SK-N-SH (cell line): ENCODE measurements around the gene ERN1. TPM values are rescaled to one million over a fixed set of nuclear protein-coding genes. Genes with fewer than 3 reads are reported as not detected.

Experiments
- CTCF ChIA-PET: fragments of 300-600, 350-600 bp; formaldehyde crosslinking; extraction: SDS; loops from one replicate; lab custom pipeline; 2021; lab: Yijun Ruan, JAX
- POLR2A ChIA-PET: fragments of 350-600 bp; sonication (Branson Sonifier 250); formaldehyde crosslinking; extraction: SDS; loops from one replicate; lab custom pipeline; 2020; ENCODE audit warnings: antibody characterized with exemption, inconsistent platforms; lab: Yijun Ruan, JAX
- DNase-seq: peaks from one replicate; pipeline ENCODE4 v3.0.0; 2012
- H2AFZ ChIP-seq: fragments of 200-600 bp; sonication (generic); 2 replicates; pipeline ENCODE4 v1.8.1; 2016; ENCODE audit warnings: antibody characterized with exemption, mild to moderate bottlenecking, low read depth
- H3F3A ChIP-seq: fragments of 200-600 bp; sonication (generic); replicated peaks from 2 replicates; pipeline ENCODE3; 2016; ENCODE audit warnings: antibody characterized with exemption, mild to moderate bottlenecking; ENCODE audit not compliant: insufficient read depth
- H3K27ac ChIP-seq, 2 experiments: fragments of 200-500 bp in 1 of 2; fragments of 200-600 bp in 1 of 2; sonication (Bioruptor generic) in 1 of 2; sonication (generic), shearing (Covaris generic) in 1 of 2; 2 replicates each; pipeline versions ENCODE4 v1.5.1 to v1.6.1; 2014 to 2016; ENCODE audit warnings: low read depth in 2 of 2, inconsistent platforms in 1 of 2, low read length in 1 of 2, mild to moderate bottlenecking in 1 of 2, mixed read lengths in 1 of 2
- H3K27me3 ChIP-seq: fragments of 200-600 bp; sonication (generic), shearing (Covaris generic); 2 replicates; pipeline ENCODE4 v1.6.1; 2016; ENCODE audit warnings: mixed run types; ENCODE audit not compliant: insufficient read depth
- H3K36me3 ChIP-seq, 2 experiments: fragments of 200-500 bp in 1 of 2; fragments of 200-600 bp in 1 of 2; sonication (Bioruptor generic) in 1 of 2; sonication (generic) in 1 of 2; replicated peaks in 1 of 2; 2 replicates each; pipeline versions ENCODE3 to v1.5.1; 2014 to 2016; ENCODE audit warnings: low read length in 1 of 2, mild to moderate bottlenecking in 1 of 2; ENCODE audit not compliant: insufficient read depth in 2 of 2, control insufficient read depth in 1 of 2
- H3K4me1 ChIP-seq, 2 experiments: fragments of 200-500 bp in 1 of 2; fragments of 200-600 bp in 1 of 2; sonication (Bioruptor generic) in 1 of 2; sonication (generic), shearing (Covaris generic) in 1 of 2; 2 replicates each; pipeline versions ENCODE4 v1.5.1 to v1.6.1; 2014 to 2016; ENCODE audit warnings: low read depth in 1 of 2, low read length in 1 of 2, mixed run types in 1 of 2; ENCODE audit not compliant: insufficient read depth in 2 of 2, control insufficient read depth in 1 of 2
- H3K4me2 ChIP-seq: fragments of 200-600 bp; sonication (generic), shearing (Covaris generic); 2 replicates; pipeline ENCODE4 v1.6.1; 2017; ENCODE audit warnings: mixed run types
- H3K4me3 ChIP-seq, 2 experiments: fragments of 200-500 bp in 1 of 2; fragments of 200-600 bp in 1 of 2; sonication (Bioruptor generic) in 1 of 2; sonication (generic), shearing (Covaris generic) in 1 of 2; 2 replicates each; pipeline versions ENCODE4 v1.5.1 to v1.8.1; 2014 to 2016; ENCODE audit warnings: low read depth in 2 of 2, inconsistent platforms in 1 of 2, low read length in 1 of 2, mild to moderate bottlenecking in 1 of 2, mixed read lengths in 1 of 2, moderate library complexity in 1 of 2
- H3K79me2 ChIP-seq: fragments of 200-600 bp; sonication (generic); 2 replicates; pipeline ENCODE4 v1.8.1; 2017; ENCODE audit warnings: mild to moderate bottlenecking; ENCODE audit not compliant: insufficient read depth
- H3K9ac ChIP-seq: fragments of 200-600 bp; sonication (generic); 2 replicates; pipeline ENCODE4 v1.6.1; 2017; ENCODE audit warnings: mixed run types
- H3K9me2 ChIP-seq: fragments of 200-600 bp; sonication (generic); 2 replicates; pipeline ENCODE4 v1.6.1; 2017; ENCODE audit warnings: mixed run types
- H3K9me3 ChIP-seq: fragments of 200-600 bp; sonication (generic); 2 replicates; pipeline ENCODE4 v1.6.1; 2017; ENCODE audit warnings: mixed run types, mild to moderate bottlenecking, moderate library complexity
- H4K20me1 ChIP-seq: fragments of 200-600 bp; sonication (generic); 2 replicates; pipeline ENCODE4 v1.6.1; 2017; ENCODE audit warnings: mild to moderate bottlenecking, mixed run types; ENCODE audit not compliant: insufficient read depth
- CHD2 ChIP-seq: fragments of 150-350 bp; IDR thresholded peaks from 2 replicates; pipeline ENCODE4 v1.6.1; 2018; ENCODE audit warnings: low read length; ENCODE audit not compliant: partially characterized antibody
- EP300 ChIP-seq, 2 experiments: IDR thresholded peaks; 2 replicates each; pipeline versions ENCODE4 v1.4.0 to v1.6.1; 2012; ENCODE audit warnings: borderline replicate concordance in 1 of 2, low read depth in 1 of 2, low read length in 1 of 2
- EZH2phosphoT487 ChIP-seq: fragments of 200-600 bp; sonication (generic); IDR thresholded peaks from 2 replicates; pipeline ENCODE4 v1.6.1; 2017; ENCODE audit warnings: low read depth, mixed run types, mild to moderate bottlenecking, antibody characterized with exemption, moderate library complexity, borderline replicate concordance
- GATA2 ChIP-seq: sonication (generic); formaldehyde crosslinking; IDR thresholded peaks from 2 replicates; pipeline ENCODE4 v1.5.0; 2020; ENCODE audit warnings: mild to moderate bottlenecking, missing genetic modification reagents
- MEF2A ChIP-seq: IDR thresholded peaks from 2 replicates; pipeline ENCODE4 v1.4.0; 2012; ENCODE audit warnings: low read depth, borderline replicate concordance
- MXI1 ChIP-seq: IDR thresholded peaks from 2 replicates; pipeline ENCODE4 v1.6.1; 2012; ENCODE audit warnings: mild to moderate bottlenecking, low read depth, low read length, improper control_type of control experiment
- NRF1 ChIP-seq: IDR thresholded peaks from 2 replicates; pipeline ENCODE4 v1.6.1; 2012; ENCODE audit warnings: low read depth, mild to moderate bottlenecking, low read length
- PBX3 ChIP-seq: IDR thresholded peaks from 2 replicates; pipeline ENCODE4; 2012
- POLR2AphosphoS5 ChIP-seq: IDR thresholded peaks from 2 replicates; pipeline ENCODE4 v1.6.1; 2012; ENCODE audit warnings: low read depth, low read length
- RCOR1 ChIP-seq: fragments of 150-350 bp; IDR thresholded peaks from 2 replicates; pipeline ENCODE4 v1.6.1; 2017; ENCODE audit warnings: antibody characterized with exemption, low read length
- RFX5 ChIP-seq: IDR thresholded peaks from 2 replicates; pipeline ENCODE4 v1.6.1; 2012; ENCODE audit warnings: mild to moderate bottlenecking, improper control_type of control experiment, low read length
- RXRA ChIP-seq: IDR thresholded peaks from 2 replicates; pipeline ENCODE4 v1.4.0; 2012; ENCODE audit warnings: low read depth, mild to moderate bottlenecking, borderline replicate concordance
- SMC3 ChIP-seq: IDR thresholded peaks from 2 replicates; pipeline ENCODE4 v1.6.1; 2012; ENCODE audit warnings: low read depth, low read length, improper control_type of control experiment
- TAF1 ChIP-seq: IDR thresholded peaks from 2 replicates; pipeline ENCODE4 v1.6.1; 2012; ENCODE audit warnings: low read depth, mild to moderate bottlenecking, low read length, moderate library complexity, borderline replicate concordance
- TCF12 ChIP-seq: IDR thresholded peaks from 2 replicates; pipeline ENCODE4 v1.4.0; 2012
- TEAD4 ChIP-seq: IDR thresholded peaks from 2 replicates; pipeline ENCODE4 v1.4.0; 2012; ENCODE audit warnings: mild to moderate bottlenecking, borderline replicate concordance; ENCODE audit not compliant: insufficient read depth
- ZBTB33 ChIP-seq: IDR thresholded peaks from 2 replicates; pipeline ENCODE4 v1.4.0; 2012; ENCODE audit warnings: low read depth, borderline replicate concordance
- WGBS: methylation state at CpG from one replicate; pipeline ENCODE4 v1.1.6; 2017; ENCODE audit warnings: low lambda C conversion rate; 5-methylcytosine and 5-hydroxymethylcytosine counted together
- polyA plus RNA-seq, 3 experiments: library from polyadenylated mRNA; depleted of rRNA; stranded (reverse); fragments of >200 nt; gene quantifications; 2 replicates each; pipeline ENCODE4 v1.2.3, GENCODE V29; 2012
- TF ChIP-seq, protein P1 (sequence below): IDR thresholded peaks from 2 replicates; pipeline ENCODE4 v1.6.1; 2012; ENCODE audit warnings: mild to moderate bottlenecking, low read depth, low read length, moderate library complexity
- TF ChIP-seq, protein P2 (sequence below): fragments of 150-350 bp; IDR thresholded peaks from 2 replicates; pipeline ENCODE4 v1.6.1; 2017; ENCODE audit warnings: antibody characterized with exemption, low read length, low read depth, borderline replicate concordance
- TF ChIP-seq, protein P3 (sequence below): IDR thresholded peaks from 2 replicates; pipeline ENCODE4 v1.4.0; 2012; ENCODE audit warnings: low read depth, borderline replicate concordance

Gene ERN1
- polyA plus RNA-seq, 1 of the 3 experiments (the other 2 are of a cell fraction) = 7.3 TPM

GRCh38 chr17:64057701-64058263 is 72.2 kb downstream of the ERN1 start:
- Histone ChIP-seq H3F3A (no peaks in the 10 kb centered on the region), H3K4me2 (no peak overlapping the region), H3K9ac (no peak overlapping the region), H2AFZ (no peak overlapping the region), H4K20me1 (no peaks in the 10 kb centered on the region), H3K9me2 (no peaks in the 10 kb centered on the region), H3K4me3 (no peak overlapping the region), H3K36me3 (peaks cover 7 to 31% of the 10 kb centered on the region in 2 experiments), H3K4me1 (no peaks in the 10 kb centered on the region), H3K27me3 (no peaks in the 10 kb centered on the region), H3K9me3 (no peaks in the 10 kb centered on the region), H3K27ac (no peak overlapping the region), H3K79me2 (no peaks in the 10 kb centered on the region)
- 87% methylated on average over 9 of the region's 9 CpGs for WGBS
- POLR2A ChIA-PET = no interaction called here
- DNase-seq = no peak
- TF ChIP-seq ZBTB33 = no peak
- TF ChIP-seq RFX5 = no peak
- no peak for TF ChIP-seq EZH2phosphoT487
- no peak for TF ChIP-seq GATA2 (CRISPR knock-in tag)
- TF ChIP-seq TCF12 = no peak
- TF ChIP-seq, protein P1, sequence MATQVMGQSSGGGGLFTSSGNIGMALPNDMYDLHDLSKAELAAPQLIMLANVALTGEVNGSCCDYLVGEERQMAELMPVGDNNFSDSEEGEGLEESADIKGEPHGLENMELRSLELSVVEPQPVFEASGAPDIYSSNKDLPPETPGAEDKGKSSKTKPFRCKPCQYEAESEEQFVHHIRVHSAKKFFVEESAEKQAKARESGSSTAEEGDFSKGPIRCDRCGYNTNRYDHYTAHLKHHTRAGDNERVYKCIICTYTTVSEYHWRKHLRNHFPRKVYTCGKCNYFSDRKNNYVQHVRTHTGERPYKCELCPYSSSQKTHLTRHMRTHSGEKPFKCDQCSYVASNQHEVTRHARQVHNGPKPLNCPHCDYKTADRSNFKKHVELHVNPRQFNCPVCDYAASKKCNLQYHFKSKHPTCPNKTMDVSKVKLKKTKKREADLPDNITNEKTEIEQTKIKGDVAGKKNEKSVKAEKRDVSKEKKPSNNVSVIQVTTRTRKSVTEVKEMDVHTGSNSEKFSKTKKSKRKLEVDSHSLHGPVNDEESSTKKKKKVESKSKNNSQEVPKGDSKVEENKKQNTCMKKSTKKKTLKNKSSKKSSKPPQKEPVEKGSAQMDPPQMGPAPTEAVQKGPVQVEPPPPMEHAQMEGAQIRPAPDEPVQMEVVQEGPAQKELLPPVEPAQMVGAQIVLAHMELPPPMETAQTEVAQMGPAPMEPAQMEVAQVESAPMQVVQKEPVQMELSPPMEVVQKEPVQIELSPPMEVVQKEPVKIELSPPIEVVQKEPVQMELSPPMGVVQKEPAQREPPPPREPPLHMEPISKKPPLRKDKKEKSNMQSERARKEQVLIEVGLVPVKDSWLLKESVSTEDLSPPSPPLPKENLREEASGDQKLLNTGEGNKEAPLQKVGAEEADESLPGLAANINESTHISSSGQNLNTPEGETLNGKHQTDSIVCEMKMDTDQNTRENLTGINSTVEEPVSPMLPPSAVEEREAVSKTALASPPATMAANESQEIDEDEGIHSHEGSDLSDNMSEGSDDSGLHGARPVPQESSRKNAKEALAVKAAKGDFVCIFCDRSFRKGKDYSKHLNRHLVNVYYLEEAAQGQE = no peak
- TF ChIP-seq RXRA = no peak
- no peak for TF ChIP-seq MXI1
- no peak for TF ChIP-seq POLR2AphosphoS5
- TF ChIP-seq PBX3 = no peak
- no peak for TF ChIP-seq TAF1
- no peak for TF ChIP-seq SMC3
- TF ChIP-seq, protein P2, sequence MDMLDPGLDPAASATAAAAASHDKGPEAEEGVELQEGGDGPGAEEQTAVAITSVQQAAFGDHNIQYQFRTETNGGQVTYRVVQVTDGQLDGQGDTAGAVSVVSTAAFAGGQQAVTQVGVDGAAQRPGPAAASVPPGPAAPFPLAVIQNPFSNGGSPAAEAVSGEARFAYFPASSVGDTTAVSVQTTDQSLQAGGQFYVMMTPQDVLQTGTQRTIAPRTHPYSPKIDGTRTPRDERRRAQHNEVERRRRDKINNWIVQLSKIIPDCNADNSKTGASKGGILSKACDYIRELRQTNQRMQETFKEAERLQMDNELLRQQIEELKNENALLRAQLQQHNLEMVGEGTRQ = no peak
- no peak for TF ChIP-seq NRF1
- TF ChIP-seq CHD2 = no peak
- no peak for TF ChIP-seq MEF2A
- TF ChIP-seq TEAD4 = no peak
- no peak for TF ChIP-seq RCOR1
- TF ChIP-seq, protein P3, sequence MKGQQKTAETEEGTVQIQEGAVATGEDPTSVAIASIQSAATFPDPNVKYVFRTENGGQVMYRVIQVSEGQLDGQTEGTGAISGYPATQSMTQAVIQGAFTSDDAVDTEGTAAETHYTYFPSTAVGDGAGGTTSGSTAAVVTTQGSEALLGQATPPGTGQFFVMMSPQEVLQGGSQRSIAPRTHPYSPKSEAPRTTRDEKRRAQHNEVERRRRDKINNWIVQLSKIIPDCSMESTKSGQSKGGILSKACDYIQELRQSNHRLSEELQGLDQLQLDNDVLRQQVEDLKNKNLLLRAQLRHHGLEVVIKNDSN = no peak
- TF ChIP-seq EP300 (IDR thresholded peaks at IDR 0.05; ENCODE audit: borderline replicate concordance in 1 of 2, low read depth in 1 of 2, low read length in 1 of 2) = no peak
- TF ChIP-seq, all 33 proteins: peak for 0
- CTCF ChIA-PET = interaction anchor here (1.2 to 22.7 kb wide), 4 partner anchors 10 to 361 kb away, joined by 4 to 266 read pairs (median 12); no protein-coding TSS in a partner anchor
